GM12801 (cell line): Measurements from ENCODE around the gene AMPH.

ENCODE experiments used
- TF ChIP-seq, protein P1 (sequence below): IDR thresholded peaks from one replicate; pipeline ENCODE4 v1.5.1; 2011; ENCODE audit warnings: control low read depth; ENCODE audit not compliant: insufficient read length; ENCODE audit errors: extremely low read depth

The AMPH gene

DNA sequence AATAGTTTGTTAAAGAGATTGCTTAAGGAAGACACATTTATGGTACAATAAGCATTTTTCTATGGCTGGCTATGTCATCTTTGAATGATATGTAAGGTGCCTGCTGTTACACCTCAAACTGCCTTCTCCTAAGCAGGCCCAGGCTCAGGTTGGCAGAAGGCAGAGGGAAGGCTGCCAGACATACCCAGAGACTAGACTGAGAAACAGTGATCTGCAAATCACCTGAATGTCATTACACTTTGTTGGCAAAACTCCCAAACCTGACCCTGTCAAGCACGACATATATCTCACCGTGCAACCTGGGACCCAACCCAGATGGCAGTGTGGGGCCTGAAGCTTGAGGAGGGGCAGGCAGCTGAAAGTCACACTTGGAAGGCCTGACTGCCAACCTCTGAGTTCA lies 221.1 kb downstream of the AMPH start:
- TF ChIP-seq, protein P1, sequence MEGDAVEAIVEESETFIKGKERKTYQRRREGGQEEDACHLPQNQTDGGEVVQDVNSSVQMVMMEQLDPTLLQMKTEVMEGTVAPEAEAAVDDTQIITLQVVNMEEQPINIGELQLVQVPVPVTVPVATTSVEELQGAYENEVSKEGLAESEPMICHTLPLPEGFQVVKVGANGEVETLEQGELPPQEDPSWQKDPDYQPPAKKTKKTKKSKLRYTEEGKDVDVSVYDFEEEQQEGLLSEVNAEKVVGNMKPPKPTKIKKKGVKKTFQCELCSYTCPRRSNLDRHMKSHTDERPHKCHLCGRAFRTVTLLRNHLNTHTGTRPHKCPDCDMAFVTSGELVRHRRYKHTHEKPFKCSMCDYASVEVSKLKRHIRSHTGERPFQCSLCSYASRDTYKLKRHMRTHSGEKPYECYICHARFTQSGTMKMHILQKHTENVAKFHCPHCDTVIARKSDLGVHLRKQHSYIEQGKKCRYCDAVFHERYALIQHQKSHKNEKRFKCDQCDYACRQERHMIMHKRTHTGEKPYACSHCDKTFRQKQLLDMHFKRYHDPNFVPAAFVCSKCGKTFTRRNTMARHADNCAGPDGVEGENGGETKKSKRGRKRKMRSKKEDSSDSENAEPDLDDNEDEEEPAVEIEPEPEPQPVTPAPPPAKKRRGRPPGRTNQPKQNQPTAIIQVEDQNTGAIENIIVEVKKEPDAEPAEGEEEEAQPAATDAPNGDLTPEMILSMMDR: no peak

DNA sequence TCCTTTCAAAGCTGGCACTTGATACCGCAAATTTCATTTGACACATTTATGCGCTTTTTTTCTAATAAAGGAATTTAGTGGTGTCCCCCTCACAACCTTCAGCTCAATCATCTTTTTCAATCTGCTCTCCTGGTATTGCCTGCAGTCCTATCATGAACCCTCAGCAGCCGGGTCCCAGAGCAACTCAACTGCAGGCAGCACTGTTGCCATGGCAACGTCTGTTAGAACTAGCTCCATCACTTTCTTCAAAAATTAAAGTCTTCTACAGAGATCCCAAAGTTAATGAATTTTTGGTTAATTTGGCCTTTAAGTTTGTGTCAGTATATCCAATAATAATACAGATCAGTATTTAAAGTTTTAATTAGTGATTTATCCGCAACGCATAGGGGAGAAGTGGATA lies 221.6 kb downstream of the AMPH start:
- TF ChIP-seq, protein P1: no peak

DNA sequence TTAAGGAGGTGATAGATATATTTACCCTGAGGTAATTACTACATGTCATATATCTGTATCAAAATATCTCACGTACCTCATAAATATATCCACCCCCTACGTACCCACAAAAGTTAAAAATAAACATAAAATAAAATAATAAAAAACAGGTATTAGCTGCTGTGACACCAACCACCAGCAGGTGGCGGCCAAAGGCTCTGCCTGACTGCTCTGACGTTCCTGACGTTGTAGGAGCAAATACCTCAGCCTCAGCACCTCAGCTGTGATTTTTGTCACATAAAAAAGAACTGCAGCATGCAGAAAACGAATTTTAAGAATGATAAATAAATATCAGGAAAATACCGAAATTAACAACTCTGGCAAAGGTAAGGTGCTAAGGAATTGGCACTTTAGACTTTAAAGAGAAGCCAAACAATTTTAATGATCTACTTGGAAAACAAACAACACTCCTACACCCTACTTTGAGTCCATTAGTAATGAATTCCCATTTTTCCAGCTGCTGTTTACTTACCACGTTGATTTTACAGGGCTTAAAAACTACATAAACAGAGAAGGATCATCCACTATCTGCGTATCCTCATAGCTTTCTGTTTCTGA lies 232.3 kb downstream of the AMPH start:
- TF ChIP-seq, protein P1: no peak

DNA sequence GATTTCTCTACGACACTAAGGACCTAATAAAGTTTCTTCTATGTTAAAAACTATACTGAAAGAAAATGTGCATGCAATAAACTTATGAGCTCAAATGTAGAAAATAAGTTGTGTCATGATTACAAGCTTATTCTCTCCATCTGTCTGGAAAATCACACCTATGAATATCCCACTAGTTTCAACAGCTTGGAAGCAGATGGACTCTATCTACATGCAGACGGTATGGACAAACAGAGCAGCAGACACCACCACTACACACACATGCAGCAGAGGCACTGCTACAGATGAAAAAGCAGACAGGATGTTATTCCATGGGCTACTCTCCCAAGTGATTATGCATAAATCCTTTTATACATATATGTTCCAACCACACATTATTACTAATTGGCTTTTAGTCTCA lies 234.3 kb downstream of the AMPH start:
- TF ChIP-seq, protein P1: no peak

DNA sequence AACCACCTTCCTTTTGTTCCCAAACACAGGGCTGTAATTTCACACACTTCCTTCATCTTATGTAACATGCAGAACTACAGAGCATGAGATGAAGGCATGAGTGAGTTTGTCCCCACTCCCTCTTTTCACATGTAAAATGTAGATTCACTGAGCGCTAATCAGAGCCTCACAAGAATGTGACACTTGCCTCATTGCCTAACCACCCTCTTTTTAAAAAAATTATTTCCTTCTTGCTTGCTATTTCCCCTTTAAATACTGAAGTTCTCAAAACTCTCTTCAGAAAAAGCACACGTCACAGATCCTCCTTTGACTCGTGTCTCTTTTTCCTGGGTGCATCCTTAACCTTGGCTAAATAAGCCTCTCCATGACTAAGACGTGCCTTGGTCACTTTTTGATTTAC lies 236.5 kb downstream of the AMPH start:
- TF ChIP-seq, protein P1: no peak

DNA sequence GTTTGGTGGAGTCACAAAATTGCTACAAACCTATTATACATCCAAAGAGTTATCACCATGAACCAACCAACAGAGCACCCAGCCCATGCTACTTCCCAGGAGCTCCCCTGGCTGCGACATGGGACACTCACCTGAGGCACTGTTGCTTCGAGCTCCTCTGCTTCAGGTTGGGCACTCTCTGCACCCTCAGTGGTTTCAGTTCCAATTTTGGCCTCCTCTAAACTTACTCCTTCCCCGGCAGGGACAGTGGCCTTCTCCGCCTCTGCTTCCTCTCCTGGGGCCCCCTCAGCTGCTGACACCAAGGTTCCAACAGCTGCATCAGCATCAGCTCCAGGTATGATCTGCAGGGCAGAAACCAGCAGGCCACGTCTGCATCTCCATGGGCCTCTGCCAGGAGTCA lies 237.3 kb downstream of the AMPH start:
- TF ChIP-seq, protein P1: no peak

DNA sequence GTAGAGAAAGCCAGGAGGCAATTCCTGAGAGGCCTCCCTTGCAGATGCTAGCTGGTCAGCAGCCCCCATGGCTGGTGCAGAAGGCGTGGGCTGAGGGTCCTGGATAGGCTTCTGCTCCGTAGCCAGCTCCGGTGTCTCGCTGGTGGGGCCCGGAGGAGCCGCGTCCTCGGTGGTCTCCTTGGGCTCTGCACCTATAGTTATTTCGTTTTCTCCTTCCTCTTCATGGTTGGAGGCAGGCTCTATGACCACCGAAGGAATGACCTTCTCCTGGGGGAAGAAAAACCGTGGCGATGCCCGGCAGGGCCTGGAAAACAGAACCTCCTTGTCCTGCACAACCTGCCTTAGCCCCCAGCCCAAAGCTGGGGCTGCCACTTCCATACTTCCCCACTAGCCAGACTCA lies 239.4 kb downstream of the AMPH start:
- TF ChIP-seq, protein P1: no peak
